Right lobe of liver (tissue), 4 donors: ENCODE data around the gene NTNG2.

Experiments used
- CTCF ChIP-seq, 4 donors: fragments of 200-600 bp in 3 of 4; fragments of 450-650 bp in 1 of 4; IDR thresholded peaks; one replicate each; pipeline versions ENCODE4 v1.5.1 to v1.8.0; 2016 to 2022; ENCODE audit warnings: antibody characterized with exemption in 4 of 4, mild to moderate bottlenecking in 2 of 4
- POLR2A ChIP-seq: fragments of 450-650 bp; IDR thresholded peaks from one replicate; pipeline ENCODE4 v1.6.1; 2017; ENCODE audit warnings: antibody characterized with exemption, mild to moderate bottlenecking
- donor health status: DM: no; HTN: no; CAD: no.
- donor health status: DM: no; HTN: no; CAD: no.
- donor health status: DM: no; HTN: yes; CAD: no.

GRCh38 chr9:132152231-132152630, 9.6 kb upstream of the NTNG2 start:
- no peak for TF ChIP-seq CTCF (IDR thresholded peaks at IDR 0.05)
- TF ChIP-seq POLR2A: no peak
